Stimulated activated CD4-positive, alpha-beta T cell treated with anti-CD3 and anti-CD28 coated beads, Interleukin-1b, Interleukin-23, amount 100 ng/mL, for 4 hours (primary cell): Measurements from ENCODE around the gene FAM167B.
A peak's percentile ranks its signal among the peaks of the same experiment; 100 is the strongest.

ENCODE experiments used
- DNase-seq, 2 donors: peaks; one replicate each; pipeline ENCODE4 v3.0.0-alpha.2; 2020; ENCODE audit warnings: low read depth in 2 of 2

FAM167B gene

DNA sequence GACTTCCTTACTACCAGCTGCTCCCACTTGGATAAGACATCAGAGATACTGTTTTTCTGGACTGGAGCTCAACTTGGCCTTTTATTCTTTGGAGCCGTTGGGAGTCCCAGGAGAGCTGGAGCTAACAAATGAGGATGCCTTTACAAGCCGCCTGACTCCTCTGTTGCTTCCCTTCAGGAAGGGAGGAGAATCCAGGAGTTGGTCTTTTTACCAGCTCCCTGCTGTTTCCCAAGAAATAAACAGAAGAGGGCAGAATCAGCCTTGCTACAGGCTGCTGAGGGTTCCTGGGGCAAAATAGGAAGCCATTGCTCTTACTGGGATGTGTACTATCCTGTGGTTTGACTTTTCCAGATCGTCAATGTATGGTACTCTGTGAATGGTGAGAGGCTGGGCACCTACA is 23.3 kb upstream of the FAM167B start:
- DNase-seq = no peak

DNA sequence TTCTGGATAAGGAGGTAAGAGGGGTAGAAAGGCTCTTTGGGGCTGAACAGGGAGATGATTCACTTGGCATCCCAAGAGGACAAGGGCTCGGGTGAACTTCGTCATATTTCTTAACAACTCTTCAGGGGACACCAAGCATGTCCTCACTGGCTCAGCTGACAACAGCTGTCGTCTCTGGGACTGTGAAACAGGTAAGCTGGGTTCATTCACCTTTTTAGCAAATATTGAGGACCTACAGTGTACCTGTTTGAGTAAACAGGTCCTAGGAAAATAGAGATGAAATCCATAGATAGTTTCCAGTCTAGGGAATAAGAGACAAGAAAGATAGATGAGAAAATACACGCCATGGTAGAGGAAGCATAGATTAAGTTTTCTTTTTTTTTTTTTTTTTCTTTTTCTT is 22.7 kb upstream of the FAM167B start:
- DNase-seq = no peak

DNA sequence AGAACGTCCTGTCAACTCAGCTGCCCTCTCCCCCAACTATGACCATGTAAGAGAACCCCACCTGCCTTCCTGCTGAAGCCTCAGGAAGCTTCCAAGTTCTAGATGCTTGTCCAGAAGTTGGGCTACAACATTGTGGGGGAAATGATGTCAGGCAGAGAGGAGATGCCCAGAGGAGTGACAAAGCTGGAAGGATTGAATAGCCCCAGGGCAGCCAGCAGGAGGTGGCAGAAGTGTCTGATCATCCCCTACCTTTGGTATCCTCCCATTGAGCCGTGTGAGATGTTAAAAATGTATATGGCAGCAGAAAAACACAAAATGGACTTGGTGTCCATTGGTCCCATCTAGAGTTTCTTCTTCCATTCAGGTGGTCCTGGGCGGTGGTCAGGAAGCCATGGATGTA is 18.3 kb upstream of the FAM167B start:
- no peak for DNase-seq

DNA sequence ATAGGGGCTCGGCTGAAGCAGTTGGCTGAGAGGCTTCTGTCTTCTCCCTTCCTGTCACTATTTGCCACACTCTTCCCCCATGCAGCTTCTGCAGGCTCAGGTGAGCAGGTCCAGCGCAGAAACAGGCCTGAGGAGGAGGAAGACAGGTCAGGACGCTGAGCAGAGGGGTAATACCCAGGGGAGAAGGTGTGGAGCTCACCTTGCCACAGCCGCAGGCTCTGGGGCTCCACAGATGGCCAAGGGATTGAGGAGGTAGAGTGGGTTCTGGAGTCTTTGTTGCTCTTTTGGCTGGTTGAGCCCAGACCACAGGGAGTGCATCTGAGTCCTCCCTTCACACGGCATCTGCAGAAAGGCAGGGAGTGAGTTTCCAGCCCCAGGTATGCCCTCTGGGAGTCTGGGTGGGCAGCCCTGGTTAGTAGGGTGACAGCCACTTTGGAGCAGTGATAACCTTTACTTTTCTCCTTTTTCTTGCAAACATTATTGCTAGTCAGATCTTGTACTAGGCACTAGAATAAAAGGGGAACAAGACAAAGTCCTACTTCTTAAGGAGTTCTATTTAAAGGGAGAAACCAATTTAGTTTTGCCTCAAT is 15.1 kb upstream of the FAM167B start:
- DNase-seq = no peak

DNA sequence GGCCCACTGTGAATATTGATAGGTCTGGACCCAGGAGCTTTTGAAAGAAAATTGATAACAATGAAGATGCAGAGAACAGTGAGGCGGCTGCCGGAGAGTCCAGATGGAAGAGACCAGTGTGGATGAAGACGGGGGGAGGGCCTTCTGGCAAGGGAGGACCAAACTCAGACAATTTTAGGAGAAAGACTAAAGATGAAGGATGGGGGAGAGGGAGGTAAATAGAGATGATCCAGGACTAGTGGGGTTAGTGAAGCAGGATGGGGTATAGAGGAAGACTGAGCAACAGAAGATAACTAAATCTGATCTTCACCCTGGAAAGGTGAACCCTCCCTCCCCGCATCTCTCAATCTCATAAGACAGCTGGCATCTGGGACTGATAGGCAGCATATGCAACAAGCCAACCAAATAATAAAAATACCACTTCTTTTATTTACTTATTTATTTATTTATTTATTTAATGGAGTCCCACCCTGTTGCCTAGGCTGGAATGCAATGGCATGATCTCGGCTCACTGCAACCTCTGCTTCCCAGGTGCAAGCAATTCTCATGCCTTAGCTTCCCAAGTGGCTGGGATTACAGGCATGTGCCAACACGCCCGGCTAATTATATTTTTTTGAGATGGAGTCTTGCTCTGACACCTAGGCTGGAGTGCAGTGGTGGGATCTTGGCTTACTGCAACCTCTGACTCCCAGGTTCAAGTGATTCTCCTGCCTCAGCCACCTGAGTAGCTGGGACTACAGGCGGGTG is 14.3 kb upstream of the FAM167B start:
- DNase-seq = no peak

DNA sequence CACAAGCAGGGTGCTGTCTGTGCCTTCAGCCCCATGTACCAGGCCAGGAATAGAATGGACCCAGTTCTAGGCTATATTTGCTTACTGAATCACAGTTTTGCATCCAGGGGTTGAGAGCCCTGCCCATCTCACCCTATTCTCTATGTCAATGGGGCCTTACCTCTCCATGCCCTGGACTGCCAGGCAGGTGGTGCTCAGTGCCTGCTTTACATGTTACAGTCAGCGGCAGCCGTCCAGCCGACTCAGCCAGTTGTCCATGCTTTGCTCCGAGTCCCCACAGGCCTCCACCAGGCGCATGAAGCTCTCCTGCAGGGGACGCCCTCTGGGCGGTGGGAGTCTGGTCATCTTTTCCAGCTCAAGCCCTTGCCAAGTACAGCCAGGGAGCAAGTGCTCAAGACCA is 12.2 kb upstream of the FAM167B start:
- no peak for DNase-seq

DNA sequence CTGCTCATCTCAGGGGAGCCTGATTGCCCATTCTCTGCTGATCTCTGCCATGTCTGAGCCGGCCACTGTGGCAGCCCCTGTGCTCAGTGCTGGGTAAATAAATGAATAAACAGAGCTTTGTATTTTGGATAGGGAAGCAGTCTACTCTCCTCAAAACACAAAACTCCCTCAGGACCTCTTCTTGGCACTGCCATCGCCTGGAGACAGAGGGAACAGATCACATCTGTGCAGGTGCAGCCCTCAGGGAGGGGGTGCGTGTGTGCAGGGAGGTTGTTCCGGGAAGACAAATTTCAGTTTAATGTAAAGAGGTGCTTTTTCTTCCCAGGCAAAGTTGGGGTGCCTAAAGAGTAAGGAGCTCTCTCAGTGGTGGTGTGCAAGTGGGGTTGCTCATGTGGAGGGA is 7.7 kb upstream of the FAM167B start:
- DNase-seq = no peak

DNA sequence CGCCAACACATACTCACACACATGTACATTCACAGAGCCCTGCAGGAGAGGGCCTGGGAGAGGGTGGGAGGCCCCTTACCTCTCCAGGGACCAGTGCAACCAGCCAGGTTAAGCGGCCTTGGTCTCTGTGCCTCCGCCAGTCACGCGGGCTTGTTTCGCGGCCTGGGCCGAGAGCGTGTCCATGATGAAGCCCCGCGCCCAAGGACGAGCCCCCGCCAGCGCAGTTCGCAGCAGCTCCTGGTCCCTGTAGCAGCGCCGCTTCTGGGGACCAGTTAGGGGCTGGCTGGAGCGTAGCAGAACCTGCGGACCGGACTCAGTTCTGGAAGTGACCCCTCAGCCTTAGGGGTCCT is 7.3 kb upstream of the FAM167B start:
- no peak for DNase-seq

DNA sequence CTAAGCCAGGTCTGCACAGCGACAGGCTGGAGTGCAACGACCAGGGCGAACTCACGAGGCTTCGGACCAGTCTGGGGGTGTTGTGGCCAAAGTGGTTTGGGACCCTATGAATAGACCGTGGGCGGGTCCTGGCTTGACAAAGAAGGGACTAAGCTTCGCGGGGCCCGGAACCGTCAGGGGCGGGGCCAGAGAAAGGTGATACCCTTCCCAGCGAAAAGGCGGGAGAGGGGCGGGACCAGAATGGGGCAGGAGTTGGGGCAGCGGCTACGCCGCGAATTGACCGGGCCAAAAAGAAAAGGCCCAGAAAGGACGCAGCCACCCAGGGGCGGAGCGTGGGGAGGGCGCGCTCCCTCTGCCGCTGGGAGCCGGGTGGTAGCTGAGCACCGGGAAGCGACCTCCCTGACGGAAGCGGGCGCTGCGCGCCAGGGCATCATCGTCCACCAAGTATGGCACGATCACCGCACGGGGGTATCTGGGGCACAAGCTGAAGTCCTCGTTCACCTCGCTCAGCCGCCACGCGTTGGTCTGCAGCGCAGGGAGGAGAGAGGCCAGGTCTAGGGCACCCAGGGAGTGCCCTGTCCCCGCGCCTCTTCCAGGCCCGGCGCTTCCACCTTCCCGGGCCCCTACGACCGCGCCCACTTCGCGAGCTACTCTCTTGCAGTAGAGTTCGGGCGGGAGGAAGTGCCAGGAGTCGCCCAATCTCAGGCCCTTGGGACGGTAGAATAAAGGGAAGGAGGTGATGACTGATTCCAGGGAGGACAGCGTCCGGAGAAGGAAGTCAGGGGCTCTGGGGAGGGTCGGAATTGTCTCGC is 6.7 kb upstream of the FAM167B start:
- DNase-seq = peak in 1 of 2 donors; percentile 36

DNA sequence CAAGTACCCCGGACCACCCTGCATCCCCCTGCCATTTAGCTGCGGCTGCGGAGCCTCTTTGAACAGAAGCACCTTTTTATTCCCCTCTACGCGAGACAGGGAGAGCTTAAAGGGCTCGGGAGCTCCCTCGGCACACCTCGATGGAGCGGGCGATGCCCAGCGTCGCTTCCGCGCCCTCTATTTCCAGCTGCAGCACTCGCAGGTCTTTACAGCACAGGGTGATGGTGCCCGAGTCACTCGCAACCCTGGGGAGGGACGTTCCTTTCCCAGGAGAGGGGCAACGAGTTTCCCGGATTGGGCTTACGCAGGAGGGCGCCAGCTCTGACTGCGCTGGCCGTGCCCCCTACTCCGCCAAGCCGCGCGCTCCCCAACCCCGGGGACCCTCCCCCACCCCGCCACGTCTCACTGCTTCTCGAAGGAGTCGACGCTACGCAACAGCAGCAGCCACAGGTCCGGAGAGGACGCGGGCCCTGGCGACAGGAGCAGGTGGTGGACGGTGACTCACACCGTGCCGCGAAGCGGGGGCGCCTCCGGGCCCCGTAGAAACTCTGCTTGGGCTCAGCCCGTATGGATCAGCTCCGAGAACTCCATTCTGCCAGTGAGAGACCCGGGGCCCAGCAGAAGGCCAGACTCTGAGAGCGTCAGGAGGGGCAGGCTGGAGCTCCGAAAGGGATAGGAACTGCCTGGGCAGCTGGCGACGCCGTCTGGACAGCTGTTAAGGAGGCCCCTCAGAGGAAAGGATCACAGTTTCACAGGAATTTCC is 5.8 kb upstream of the FAM167B start:
- DNase-seq = peak in 1 of 2 donors; percentile 31

DNA sequence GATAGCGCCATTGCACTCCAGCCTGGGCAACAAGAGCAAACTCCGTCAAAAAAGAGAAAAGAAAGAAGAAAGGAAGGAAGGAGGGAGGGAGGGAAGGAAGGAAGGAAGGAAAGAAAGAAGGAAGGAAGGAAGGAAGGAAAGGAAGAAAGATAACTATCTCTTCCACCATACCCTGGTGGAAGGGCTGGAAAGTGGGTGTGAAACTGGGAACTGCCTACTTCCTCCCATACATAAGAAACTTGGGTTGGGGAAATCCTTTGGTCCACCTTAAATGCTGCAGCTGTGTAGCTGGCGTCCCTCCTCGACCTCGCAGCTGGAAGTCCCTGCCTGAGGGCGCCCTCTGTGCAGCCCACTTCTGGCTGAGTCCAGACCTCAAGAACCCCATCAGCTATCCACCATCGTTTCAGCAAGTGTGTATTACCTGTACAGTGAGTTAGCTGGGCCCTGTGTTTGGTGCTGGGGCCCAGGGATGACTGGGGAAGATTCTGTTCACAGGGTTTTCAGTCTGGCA is 4.6 kb upstream of the FAM167B start:
- DNase-seq = no peak

DNA sequence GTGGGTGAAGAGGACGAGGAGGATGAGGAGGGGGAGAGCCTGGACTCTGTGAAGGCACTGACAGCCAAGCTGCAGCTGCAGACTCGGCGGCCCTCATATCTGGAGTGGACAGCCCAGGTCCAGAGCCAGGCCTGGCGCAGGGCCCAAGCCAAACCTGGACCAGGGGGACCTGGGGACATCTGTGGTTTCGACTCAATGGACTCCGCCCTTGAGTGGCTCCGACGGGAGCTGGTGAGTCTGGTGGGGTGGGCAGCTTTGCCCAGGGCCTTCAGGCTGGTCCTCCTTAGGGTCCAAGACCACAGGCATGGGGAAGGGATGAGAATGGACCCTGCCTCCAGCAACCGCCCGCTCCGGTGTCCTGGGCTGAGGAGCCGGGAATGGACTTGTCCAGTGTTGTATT is 430 bp downstream of the FAM167B start:
- DNase-seq = no peak

DNA sequence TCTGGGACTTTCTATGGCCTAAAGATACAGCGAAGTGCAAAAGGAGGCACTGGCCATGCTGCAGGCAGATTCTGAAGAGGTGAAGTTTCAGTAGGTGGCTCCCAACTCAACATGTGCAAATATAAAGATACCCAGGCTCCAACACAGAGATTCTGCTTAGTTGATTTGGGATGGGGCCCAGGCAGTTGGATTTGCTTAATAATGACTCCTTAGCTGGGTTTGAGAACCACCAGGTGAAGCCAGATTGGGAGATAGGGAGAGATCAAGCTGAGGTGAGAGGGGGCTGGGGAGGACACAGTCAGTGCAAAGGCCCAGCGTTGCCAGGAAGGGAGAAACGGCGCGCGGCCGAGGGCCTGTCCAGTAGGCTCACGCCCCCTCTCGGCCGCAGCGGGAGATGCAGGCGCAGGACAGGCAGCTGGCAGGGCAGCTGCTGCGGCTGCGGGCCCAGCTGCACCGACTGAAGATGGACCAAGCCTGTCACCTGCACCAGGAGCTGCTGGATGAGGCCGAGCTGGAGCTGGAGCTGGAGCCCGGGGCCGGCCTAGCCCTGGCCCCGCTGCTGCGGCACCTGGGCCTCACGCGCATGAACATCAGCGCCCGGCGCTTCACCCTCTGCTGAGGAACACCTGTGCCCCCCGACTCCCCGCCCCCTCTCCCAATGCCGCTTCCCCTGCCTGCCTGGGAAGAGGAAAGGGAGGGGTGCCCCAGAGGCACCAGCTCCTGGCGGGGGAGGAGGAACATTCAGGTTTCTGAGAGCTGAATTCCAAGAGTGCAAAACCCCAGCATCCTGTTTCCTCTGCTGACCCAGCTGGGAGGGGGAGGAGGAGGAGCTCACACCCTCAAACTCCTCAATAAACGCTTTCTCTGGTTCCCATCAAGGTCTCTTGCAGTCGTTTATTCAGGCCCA is 1.2 kb downstream of the FAM167B start:
- DNase-seq = peak; percentile 60 to 76

DNA sequence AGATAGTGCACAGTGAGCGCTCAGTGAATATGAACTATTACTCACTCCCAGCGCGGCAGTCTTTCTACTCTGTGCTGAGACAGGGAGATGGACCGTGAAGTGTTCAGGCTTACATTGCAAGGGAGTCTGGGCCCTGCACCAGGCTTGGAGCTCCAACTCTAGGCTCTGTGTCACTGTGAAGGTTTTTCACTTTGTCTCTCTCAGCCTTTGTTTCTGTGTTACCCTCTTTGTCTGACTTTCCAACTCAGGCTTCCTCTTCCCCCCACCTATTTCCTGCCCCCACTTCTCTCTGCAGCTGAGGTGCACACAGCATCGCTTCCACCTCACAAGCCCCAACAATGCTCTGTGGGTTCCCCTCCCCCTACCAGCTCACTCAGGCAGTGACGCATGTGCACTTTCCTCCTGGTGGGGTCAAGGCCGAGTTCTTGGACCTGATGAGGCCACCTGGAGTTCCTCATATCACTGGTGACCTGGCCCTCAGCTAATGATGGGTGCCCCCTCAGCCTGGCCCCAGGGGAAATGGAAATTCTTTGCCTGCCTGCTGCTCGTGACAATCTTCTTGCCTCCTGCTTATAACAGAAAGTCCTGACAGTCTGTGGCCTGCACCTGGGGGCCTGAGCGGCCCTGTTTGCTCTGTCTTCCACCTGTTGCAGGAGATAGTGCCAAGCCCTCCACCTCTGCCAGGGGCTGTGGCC is 3.0 kb downstream of the FAM167B start:
- peak; percentile 56 to 72 for DNase-seq

DNA sequence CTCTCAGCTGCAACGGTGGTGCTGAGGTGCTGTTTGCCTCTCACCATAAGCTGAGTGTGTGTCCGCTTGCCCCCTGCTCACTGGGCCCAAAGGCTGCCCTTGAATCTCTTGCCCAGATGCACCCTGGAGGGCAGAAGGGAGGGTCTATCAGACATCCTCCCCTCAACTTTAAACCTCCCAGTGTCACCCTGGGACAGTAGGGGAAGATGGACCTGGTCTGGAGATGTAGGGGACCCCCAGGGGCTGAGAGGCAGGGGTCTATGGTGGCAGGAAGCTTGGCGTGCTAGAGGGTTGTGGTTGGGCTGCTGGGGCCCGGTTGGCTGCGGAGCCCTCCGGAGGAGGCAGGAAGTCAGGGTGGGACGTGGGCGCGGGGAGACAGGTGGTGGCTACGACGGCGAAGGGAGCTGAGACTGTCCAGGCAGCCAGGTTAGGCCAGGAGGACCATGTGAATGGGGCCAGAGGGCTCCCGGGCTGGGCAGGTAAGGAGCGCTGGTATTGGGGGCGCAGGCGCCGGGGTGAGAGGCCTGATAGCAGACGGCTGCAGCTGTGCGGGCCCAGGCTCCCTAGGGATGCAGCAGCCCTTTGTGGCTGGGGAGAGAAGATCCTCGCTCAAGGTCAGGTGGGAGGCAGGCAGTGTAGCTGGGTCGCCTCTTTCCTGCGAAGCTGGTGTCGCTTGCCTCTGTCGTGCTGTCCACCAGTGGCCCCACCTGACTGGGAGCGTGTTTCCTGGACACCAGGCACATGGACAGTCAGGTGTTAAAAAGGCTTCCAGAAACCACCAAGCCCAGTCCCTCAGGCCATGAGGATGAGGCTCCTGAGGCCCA is 4.1 kb downstream of the FAM167B start, which contains the start of gene LCK:
Gene LCK, plus strand, starts transcription at position 373 of the 824 bp plus-strand sequence. CDS start 23,065 bp downstream, outside the sequence.
- DNase-seq = peak; percentile 47 to 59

DNA sequence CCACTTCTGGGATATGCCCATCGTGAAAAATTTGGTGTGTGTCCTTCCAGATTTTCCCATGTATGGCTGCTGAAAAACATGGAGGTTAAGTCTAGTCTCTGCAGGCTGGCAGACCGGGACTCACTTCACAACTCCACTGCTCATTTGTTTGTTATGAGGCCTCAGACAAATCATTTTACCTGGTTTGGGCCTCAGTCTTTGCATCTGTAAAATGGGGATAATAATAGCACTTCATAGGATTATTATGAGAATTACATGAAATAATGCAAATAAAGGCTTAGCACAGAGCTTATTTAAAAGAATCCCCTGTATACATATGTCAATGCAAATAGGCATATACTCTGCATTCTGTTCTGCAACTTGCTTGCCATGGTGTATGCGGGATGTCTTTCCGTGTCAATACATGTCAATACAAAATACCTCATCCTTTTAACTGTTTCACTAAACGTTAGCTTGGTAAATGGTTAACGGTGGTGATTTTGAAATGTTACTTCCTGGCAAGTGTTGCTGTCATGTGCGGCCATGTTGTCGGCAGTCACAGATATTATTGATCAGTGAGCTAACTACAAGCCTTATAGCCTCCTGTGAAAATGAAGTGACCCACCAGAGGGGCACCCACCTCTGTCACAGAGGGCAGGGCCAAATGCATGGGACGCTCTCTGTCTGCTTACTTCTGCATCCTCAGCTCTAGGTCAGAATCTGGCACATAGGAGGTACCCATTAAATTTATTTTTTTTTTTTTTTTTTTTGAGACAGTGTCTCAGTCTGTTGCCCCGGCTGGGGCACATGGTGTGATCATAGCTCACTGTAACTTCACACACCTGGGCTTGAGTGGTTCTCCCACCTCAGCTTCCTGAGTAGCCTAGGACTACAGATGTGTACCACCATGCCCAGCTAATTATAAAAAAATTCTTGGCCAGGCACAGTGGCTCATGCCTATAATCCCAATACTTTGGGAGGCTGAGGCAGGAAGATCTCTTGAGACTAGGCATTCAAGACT is 8.3 kb downstream of the FAM167B start:
- DNase-seq = no peak

DNA sequence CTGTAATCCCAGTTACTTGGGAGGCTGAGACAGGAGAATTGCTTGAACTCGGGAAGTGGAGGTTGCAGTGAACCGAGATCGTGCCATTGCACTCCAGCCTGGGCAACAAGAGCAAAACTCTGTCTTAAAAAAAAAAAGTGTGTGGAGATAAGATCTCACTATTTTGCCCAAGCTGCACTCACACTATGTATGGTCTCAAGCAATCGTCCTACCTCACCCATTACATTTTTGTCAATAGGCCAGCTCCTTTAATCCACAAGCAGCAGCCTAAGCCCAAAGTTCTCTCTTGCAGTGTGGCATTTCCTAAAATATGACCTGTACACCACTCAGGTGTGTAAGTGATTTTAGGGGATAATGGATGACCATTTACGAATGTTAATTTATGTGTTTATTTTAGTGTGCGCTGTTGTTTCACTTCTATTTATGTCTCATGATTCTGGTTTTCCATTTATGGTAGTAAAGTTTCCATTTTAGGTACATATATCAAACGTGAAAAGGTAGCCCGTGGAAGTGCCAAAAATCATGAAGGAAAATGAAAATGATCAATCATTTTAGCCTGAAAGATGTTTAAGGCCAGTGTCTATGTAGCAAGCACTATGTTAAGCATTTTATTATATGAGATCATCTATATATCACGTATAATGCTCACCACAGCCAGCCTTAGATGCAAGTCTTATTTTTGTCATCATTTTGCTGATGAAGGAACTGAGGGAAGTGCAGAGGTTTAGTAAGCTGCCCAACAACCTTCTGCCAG is 9.6 kb downstream of the FAM167B start:
- DNase-seq = no peak

DNA sequence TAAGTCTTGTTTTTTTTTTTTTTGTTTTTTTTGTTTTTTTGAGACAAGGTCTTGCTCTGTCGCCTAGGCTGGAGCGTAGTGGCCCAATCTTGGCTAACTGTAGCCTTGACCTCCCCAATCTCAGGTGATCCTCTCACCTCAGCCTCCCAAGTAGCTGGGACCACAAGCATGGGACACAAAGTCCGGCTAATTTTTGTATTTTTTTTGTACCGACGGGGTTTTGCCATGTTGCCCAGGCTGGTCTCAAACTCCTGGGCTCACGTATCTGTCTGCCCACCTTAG is 10.1 kb downstream of the FAM167B start:
- DNase-seq = no peak
